Measurements from ENCODE around the gene TEKTIP1.

DNA sequence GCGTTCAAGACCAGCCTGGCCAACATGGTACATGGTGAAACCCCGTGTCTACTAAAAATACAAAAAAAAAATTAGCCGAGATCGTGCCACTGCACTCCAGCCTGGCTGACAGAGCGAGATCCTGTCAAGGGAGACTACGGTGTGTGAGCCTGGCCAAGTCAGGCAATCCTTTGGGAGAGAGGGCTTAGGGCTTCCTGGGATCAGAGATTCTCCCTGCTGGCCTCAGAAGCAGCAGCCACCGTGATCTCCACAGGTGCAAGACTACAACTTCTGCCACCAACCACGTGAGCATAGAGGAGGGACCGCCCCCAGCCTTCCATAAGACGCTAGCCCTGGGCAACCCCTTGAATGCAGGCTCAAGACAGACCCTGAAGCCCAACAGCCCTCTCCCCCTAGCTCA is 10.8 kb downstream of the TEKTIP1 start:
- TF ChIP-seq, protein P1, sequence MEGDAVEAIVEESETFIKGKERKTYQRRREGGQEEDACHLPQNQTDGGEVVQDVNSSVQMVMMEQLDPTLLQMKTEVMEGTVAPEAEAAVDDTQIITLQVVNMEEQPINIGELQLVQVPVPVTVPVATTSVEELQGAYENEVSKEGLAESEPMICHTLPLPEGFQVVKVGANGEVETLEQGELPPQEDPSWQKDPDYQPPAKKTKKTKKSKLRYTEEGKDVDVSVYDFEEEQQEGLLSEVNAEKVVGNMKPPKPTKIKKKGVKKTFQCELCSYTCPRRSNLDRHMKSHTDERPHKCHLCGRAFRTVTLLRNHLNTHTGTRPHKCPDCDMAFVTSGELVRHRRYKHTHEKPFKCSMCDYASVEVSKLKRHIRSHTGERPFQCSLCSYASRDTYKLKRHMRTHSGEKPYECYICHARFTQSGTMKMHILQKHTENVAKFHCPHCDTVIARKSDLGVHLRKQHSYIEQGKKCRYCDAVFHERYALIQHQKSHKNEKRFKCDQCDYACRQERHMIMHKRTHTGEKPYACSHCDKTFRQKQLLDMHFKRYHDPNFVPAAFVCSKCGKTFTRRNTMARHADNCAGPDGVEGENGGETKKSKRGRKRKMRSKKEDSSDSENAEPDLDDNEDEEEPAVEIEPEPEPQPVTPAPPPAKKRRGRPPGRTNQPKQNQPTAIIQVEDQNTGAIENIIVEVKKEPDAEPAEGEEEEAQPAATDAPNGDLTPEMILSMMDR (IDR thresholded peaks at IDR 0.05), result no peak
- no peak for TF ChIP-seq TCF7L2 (IDR thresholded peaks at IDR 0.05; ENCODE audit: low read depth, low read length)
